AG04450 (cell line): ENCODE measurements around the gene CRTC2. TPM values are rescaled to one million over a fixed set of nuclear protein-coding genes. Genes with fewer than 3 reads are reported as not detected.

Experiments
- CTCF ChIA-PET: fragments of 300-600, 350-600 bp; formaldehyde crosslinking; extraction: SDS; loops from one replicate; lab custom pipeline; 2022; ENCODE audit warnings: antibody characterized with exemption, inconsistent platforms; lab: Charles Lee
- POLR2A ChIA-PET: fragments of 350-600 bp; formaldehyde crosslinking; extraction: SDS; loops from one replicate; lab custom pipeline; 2021; ENCODE audit warnings: antibody characterized with exemption, inconsistent platforms; lab: Yijun Ruan, JAX
- DNase-seq: peaks from one replicate; pipeline ENCODE4 v3.0.0-alpha.2; 2011; ENCODE audit warnings: low read depth, low spot score
- H3K27ac ChIP-seq: one replicate; pipeline ENCODE4 v1.5.1; 2012; ENCODE audit warnings: low read depth, low read length, control low read depth
- H3K27me3 ChIP-seq: one replicate; pipeline ENCODE4 v1.6.0; 2012; ENCODE audit warnings: low read length; ENCODE audit not compliant: control insufficient read depth, insufficient read depth
- H3K4me3 ChIP-seq: 2 replicates; pipeline ENCODE4 v1.5.1; 2011; ENCODE audit warnings: mild to moderate bottlenecking, low read depth, low read length, control low read depth
- H3K9me3 ChIP-seq: 2 replicates; pipeline ENCODE4 v1.5.1; 2012; ENCODE audit warnings: low read length; ENCODE audit not compliant: control insufficient read depth, insufficient read depth
- polyA plus RNA-seq: library from polyadenylated mRNA; depleted of rRNA; stranded (reverse); fragments of >200 nt; gene quantifications from 2 replicates; pipeline ENCODE4 v1.2.3, GENCODE V29; 2011
- TF ChIP-seq, protein P1 (sequence below): IDR thresholded peaks from 2 replicates; pipeline ENCODE4 v1.5.1; 2011; ENCODE audit warnings: low read depth, low read length, control low read depth, inconsistent platforms

Gene CRTC2
- polyA plus RNA-seq, 1 experiment: 12.7 TPM

DNA sequence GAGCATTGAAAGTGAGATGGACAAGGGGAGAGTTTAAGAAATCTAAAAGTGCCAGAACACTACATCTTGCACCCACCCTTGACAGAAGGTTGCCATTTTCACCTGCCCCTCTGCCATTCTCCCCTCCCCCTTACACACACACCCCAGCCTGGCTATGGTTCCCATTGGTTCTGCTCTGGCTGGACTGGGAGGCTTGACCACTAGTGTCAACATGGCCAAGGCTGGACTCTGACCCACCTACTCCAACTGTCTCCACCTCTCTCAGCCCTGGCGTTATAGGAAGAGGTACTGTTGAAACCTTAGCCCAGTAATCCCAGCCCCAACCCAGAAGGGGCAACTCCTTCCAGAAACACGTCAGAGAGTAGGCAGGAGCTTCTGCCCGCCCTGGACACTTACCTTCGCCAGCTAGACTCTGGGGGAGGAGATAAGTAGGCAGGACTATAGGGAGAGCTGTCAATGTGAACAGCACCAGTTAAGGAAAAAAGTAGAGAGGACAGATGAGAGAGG lies 4.5 kb downstream of the CRTC2 start:
- Histone ChIP-seq H3K27me3 (no peaks in the 10 kb centered on the region), H3K9me3 (no peaks in the 10 kb centered on the region; the same call in 1 of the 2 replicates), H3K4me3 (no peak overlapping the region), H3K27ac (no peak overlapping the region)
- ChIA-PET POLR2A (interaction anchor here (1.1 to 1.2 kb wide), 2 partner anchors 14 to 24 kb away, joined by 3 read pairs; partner anchors contain the start of gene JTB), CTCF (interaction anchor here (1.3 to 1.4 kb wide), 2 partner anchors 8 to 33 kb away, joined by 6 to 7 read pairs; partner anchors contain the start of genes DENND4B and RAB13)
- no peak for DNase-seq
- TF ChIP-seq, protein P1, sequence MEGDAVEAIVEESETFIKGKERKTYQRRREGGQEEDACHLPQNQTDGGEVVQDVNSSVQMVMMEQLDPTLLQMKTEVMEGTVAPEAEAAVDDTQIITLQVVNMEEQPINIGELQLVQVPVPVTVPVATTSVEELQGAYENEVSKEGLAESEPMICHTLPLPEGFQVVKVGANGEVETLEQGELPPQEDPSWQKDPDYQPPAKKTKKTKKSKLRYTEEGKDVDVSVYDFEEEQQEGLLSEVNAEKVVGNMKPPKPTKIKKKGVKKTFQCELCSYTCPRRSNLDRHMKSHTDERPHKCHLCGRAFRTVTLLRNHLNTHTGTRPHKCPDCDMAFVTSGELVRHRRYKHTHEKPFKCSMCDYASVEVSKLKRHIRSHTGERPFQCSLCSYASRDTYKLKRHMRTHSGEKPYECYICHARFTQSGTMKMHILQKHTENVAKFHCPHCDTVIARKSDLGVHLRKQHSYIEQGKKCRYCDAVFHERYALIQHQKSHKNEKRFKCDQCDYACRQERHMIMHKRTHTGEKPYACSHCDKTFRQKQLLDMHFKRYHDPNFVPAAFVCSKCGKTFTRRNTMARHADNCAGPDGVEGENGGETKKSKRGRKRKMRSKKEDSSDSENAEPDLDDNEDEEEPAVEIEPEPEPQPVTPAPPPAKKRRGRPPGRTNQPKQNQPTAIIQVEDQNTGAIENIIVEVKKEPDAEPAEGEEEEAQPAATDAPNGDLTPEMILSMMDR: no peak

DNA sequence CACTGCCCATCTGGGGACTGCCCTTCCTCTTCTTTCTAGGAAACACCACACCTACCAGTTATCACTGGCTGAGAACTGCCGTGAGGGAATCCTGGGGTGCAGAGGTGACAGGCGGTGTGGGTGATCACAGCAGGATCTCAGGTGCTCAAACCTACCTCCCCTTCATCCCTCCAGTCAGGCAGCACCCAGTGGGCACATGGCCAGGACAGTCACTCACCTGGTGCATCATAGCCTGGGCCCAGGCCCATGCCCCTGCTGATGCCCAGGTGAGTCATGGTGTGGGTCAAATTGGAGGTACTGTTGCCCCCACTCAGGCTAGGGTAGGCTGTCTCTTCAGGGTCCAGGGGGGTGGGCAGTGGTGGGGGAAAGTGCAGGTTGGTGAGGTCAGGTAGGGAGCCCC lies 6.6 kb downstream of the CRTC2 start:
- ChIA-PET POLR2A (no interaction called here), CTCF (interaction anchor here (0.5 kb wide), 1 partner anchor 1047 kb away, joined by 3 read pairs; no protein-coding TSS in a partner anchor)
- no peak for DNase-seq
- Histone ChIP-seq H3K9me3 (no peaks in the 10 kb centered on the region), H3K4me3 (no peak overlapping the region), H3K27ac (no peak overlapping the region), H3K27me3 (no peaks in the 10 kb centered on the region)
- TF ChIP-seq, protein P1: no peak

DNA sequence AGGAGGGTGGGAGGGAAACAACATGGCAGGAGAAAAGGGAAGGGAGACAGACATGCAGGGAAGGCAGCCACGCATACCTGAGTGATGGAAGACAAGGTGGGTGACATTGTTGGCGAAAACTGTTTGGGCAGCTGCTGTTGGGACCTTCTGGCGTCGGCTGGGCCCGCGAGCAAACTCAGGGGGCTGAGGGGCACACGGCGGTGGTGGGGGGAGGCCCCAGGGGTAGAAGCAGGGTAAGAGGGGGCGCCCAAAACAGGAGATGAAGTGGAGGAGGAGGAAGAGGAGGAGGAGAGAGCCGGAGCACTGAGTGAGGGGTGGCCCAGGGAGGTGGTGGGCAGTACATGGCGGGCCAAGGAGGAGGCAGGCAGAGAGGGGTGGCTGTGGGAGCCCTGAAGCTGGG lies 7.2 kb downstream of the CRTC2 start:
- CTCF ChIA-PET: interaction anchor here (0.5 kb wide), 1 partner anchor 1048 kb away, joined by 3 read pairs; no protein-coding TSS in a partner anchor
- Histone ChIP-seq H3K9me3 (no peaks in the 10 kb centered on the region), H3K27ac (no peak overlapping the region), H3K4me3 (no peak overlapping the region), H3K27me3 (no peaks in the 10 kb centered on the region)
- DNase-seq: no peak
- POLR2A ChIA-PET: no interaction called here
- TF ChIP-seq, protein P1: no peak

DNA sequence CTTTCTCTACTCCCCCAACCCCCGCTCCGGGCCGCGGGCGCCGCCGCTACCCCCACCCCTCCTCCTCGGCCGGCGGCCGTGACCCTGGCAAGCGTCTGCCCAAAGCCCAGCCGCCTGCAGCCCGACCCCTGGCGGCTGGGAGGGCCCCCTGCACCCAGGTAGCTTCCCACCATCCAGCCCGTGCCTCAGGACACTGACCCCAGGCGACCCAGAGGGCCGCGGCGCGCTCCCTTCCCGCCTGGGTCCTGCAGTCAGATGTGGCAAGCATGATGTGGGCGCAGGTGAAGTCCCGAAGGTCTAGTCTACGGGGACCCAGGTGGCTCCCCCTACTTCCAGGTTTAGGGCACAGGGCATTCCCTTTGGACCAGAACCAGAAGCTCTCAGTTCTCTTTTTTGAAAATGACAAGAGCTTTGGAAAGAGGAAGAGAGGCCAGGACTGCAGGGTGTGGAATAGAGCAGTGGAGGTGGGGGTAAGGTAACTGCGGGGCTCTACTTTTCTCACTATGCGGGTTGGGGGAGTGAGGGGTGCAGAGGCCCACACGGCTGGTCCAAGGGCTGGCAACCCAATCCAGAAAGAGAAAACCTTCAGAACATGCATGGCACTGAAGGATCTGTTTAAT lies 11.7 kb downstream of the CRTC2 start, which contains the start of gene DENND4B:
TSS of gene DENND4B (minus strand) at position 97 of the 620 bp plus-strand sequence. CDS start 2,344 bp downstream, outside the sequence.
- H3K4me3 ChIP-seq: peak within 1 kb of the TSS; percentile 86
- H3K27me3 ChIP-seq: no peaks in the 10 kb centered on the region
- no peak for DNase-seq
- H3K27ac ChIP-seq: peak within 1 kb of the TSS; percentile 61
- POLR2A ChIA-PET: interaction anchor here (0.6 to 1.8 kb wide), 14 partner anchors 12 to 276 kb away, joined by 3 to 19 read pairs (median 5); partner anchors contain the start of genes CREB3L4, CRTC2, GATAD2B and JTB
- H3K9me3 ChIP-seq: no peaks in the 10 kb centered on the region; the same call in 1 of the 2 replicates
- TF ChIP-seq, protein P1: peak; percentile 90
- CTCF ChIA-PET: interaction anchor here (0.5 to 3.8 kb wide), 31 partner anchors 8 to 595 kb away, joined by 3 to 19 read pairs (median 5); partner anchors contain the start of genes RAB13 and SLC39A1
